Epithelial cell of proximal tubule (primary cell): ENCODE data around the gene RAB8B. TPM values are rescaled to one million over a fixed set of nuclear protein-coding genes. Genes with fewer than 3 reads are reported as not detected.

Source experiments
- DNase-seq: peaks from one replicate; pipeline ENCODE4 v3.0.0-alpha.2; 2011; ENCODE audit warnings: low read depth
- H3K4me3 ChIP-seq: 2 replicates; pipeline ENCODE4 v1.5.1; 2011; ENCODE audit warnings: low read depth, mild to moderate bottlenecking, low read length
- CTCF ChIP-seq: conservative IDR thresholded peaks from 2 replicates; pipeline ENCODE4 v1.5.1; 2012; ENCODE audit warnings: low read depth, mild to moderate bottlenecking, low read length
- total RNA-seq: library from RNA; depleted of rRNA; stranded (reverse); fragments of >200 nt; gene quantifications from 2 replicates; pipeline ENCODE4 v1.2.3, GENCODE V29; 2015

RAB8B gene
- total RNA-seq, 1 donor from 2014 or later: 20.9 TPM

- TF ChIP-seq CTCF: no peak
- H3K4me3 ChIP-seq: no peak overlapping the region
- peak; percentile 80 for DNase-seq
Measured at GRCh38 chr15:63250312-63250965, 61.0 kb downstream of the RAB8B start.

GRCh38 chr15:63251701-63252100 is 62.3 kb downstream of the RAB8B start:
- no peak overlapping the region for H3K4me3 ChIP-seq
- no peak for DNase-seq
- TF ChIP-seq CTCF: no peak

- DNase-seq: no peak
- TF ChIP-seq CTCF: no peak
Measured at GRCh38 chr15:63252292-63252691, 62.9 kb downstream of the RAB8B start.

GRCh38 chr15:63254991-63255390 is 65.6 kb downstream of the RAB8B start:
- H3K4me3 ChIP-seq: no peak overlapping the region
- TF ChIP-seq CTCF: no peak
- DNase-seq: no peak

More at GRCh38 chr15:63252292-63252691, 62.9 kb downstream of the RAB8B start:
- no peak overlapping the region for H3K4me3 ChIP-seq

GRCh38 chr15:63255489-63255990 is 66.1 kb downstream of the RAB8B start:
- TF ChIP-seq CTCF: no peak
- H3K4me3 ChIP-seq: no peak overlapping the region
- DNase-seq: no peak

- no peak for DNase-seq
Measured at GRCh38 chr15:63256433-63257274, 67.2 kb downstream of the RAB8B start.

More at GRCh38 chr15:63256433-63257274, 67.2 kb downstream of the RAB8B start:
- TF ChIP-seq CTCF: no peak
- no peak overlapping the region for H3K4me3 ChIP-seq
